ENCODE data around the gene HPSE. TPM values are rescaled to one million over a fixed set of nuclear protein-coding genes. Genes with fewer than 3 reads are reported as not detected.

Gene HPSE
- total and polyA plus RNA-seq, 2 donors (not counting 1 experiment from before 2014, with no cell fraction given): 1.3 to 2.6 TPM

DNA sequence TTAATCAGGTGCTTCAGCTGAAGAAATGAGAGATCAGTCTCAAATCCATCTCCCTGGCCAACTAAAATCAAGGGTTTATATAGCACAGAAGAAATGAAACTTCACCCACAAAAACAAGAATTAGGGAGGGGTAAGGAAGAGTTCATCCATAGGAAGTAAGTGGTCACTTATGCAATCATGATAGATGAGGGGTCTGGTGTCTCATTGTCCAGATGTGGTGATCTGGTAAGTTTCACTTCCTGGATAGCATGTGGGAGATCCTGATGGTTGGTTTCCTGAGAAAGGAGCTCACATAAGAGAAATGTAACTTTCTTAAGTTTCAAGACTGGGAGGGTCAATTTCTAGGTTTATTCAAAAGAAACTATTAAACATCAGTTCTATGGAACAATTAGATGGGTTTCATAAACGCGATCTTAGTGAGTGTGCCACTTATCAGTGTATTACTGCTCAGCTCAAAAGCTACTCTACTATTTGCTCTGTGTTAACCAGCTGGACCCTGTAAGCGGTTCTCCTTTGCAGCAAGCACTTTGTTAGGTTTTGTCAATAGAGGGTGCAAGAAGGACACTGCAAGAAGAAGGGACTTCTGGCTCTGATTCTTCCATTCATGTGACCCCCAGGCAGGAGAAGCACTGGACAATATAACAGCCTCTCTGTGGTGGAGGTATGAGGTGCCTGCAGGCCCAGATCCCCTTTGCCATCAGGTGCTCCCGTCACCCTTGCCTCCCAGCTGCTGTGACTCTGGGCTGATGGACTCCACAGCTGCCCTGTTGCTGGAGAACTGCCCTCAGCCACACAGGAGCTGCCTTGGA lies 35.4 kb upstream of the HPSE start:
- ATAC-seq (ENCODE audit: low read depth): no peak

More for the DNA sequence above, 35.4 kb upstream of the HPSE start:
- Histone ChIP-seq H3K79me2 (ENCODE audit: control insufficient read depth, insufficient read depth, low read length) (no peaks in the 10 kb centered on the region), H3K36me3 (replicated peaks in 1 of 2; ENCODE audit: control extremely low read depth in 1 of 2, control insufficient read depth in 1 of 2, extremely low read depth in 1 of 2, insufficient read depth in 2 of 2, low read length in 1 of 2) (no peaks in the 10 kb centered on the region), H2AFZ (ENCODE audit: insufficient read depth, low read depth, low read length, poor library complexity, severe bottlenecking) (no peak overlapping the region), H4K20me1 (ENCODE audit: control insufficient read depth, insufficient read depth, low read length, poor library complexity, severe bottlenecking) (no peaks in the 10 kb centered on the region), H3K9me3 (ENCODE audit: control extremely low read depth in 1 of 3, control insufficient read depth in 2 of 3, insufficient read depth in 1 of 3, low read length in 2 of 3) (peaks cover 0 to under 1% (median 0%) of the 10 kb centered on the region in 3 donors), H3K27me3 (replicated peaks in 1 of 4; ENCODE audit: control extremely low read depth in 1 of 4, control insufficient read depth in 3 of 4, insufficient read depth in 4 of 4, low read length in 3 of 4) (no peaks in the 10 kb centered on the region), H3K4me1 (ENCODE audit: control insufficient read depth in 2 of 2, insufficient read depth in 2 of 2, low read length in 2 of 2) (no peaks in the 10 kb centered on the region), H3K27ac (ENCODE audit: low read length in 2 of 2) (no peak overlapping the region), H3K9ac (ENCODE audit: low read length) (no peak overlapping the region), H3K4me3 (ENCODE audit: control extremely low read depth in 1 of 5, extremely low read depth in 1 of 5, insufficient read depth in 1 of 5, low read depth in 2 of 5, low read length in 4 of 5) (no peak overlapping the region), H3K4me2 (replicated peaks; ENCODE audit: low read depth, low read length, poor library complexity, severe bottlenecking) (no peak overlapping the region)
- ChIA-PET CTCF (interaction anchor here (0.6 to 1.5 kb wide), 3 partner anchors 9 to 575 kb away, joined by 3 read pairs; no protein-coding TSS in a partner anchor), POLR2A (no interaction called here)
- Mint-ChIP-seq H3K4me3 (no peak overlapping the region), H3K9me3 (ENCODE audit: insufficient read depth) (no peaks in the 10 kb centered on the region), H3K4me1 (peaks cover 15% of the 10 kb centered on the region), H3K27me3 (no peaks in the 10 kb centered on the region), H3K27ac (no peak overlapping the region)
- TF ChIP-seq CTCF (IDR thresholded peaks at IDR 0.05) (no peak), EZH2 (IDR thresholded peaks at IDR 0.05; ENCODE audit: borderline replicate concordance, insufficient read depth, low read depth, low read length, poor library complexity, severe bottlenecking) (no peak)
- intact Hi-C loops (cut with micrococcal nuclease): no loop called here
- WGBS (ENCODE audit: insufficient coverage): 96% methylated on average over 2 of the region's 4 CpGs
- DNase-seq: no peak
